Heart left ventricle (tissue), 13 donors: Measurements from ENCODE around the gene CPLANE2.

Source experiments
- POLR2A ChIP-seq, 2 donors: fragments of 450-650 bp; IDR thresholded peaks; one replicate each; pipeline ENCODE4 v1.6.1; 2017; ENCODE audit warnings: antibody characterized with exemption in 2 of 2, mild to moderate bottlenecking in 2 of 2, moderate library complexity in 2 of 2
- TF ChIP-seq, protein P1 (sequence below), 12 donors: fragments of 200-600 bp; sonication (generic) in 4 of 12; IDR thresholded peaks; one replicate each; pipeline versions ENCODE4 v1.5.0 to v1.8.0; 2018 to 2022; ENCODE audit warnings: antibody characterized with exemption in 12 of 12, mild to moderate bottlenecking in 5 of 12
- donor health status: ischemic (EF 13 %, LVEDD 7.1; RV severe dilation, severe dysfunction).
- donor health status: DM: no; HTN: yes; CAD: no.
- donor health status: DM: no; HTN: no; CAD: no.
- donor health status: ischemic (EF 25% LVEDD 6.9; RV normal size, moderate dysfunction).
- donor health status: ischemic (EF 25% LVEDD 5.7; RV mildly dilated, moderate dysfunction).
- donor health status: ischemic (EF 35%, LVEDD 5.7; RV mildly dilated, moderate dysfunction).
- donor health status: nonischemic (EF 11% LVEDD 7.7; RV severe dilation, severe dysfunction).
- donor health status: DM: yes; HTN: yes; CAD: no.
- donor health status: PGD.
- donor health status: ischemic (EF 29% LVEDD 5.4; RV normal size, mild dysfunction).
- donor health status: nonischemic (EF 23%, LVEDD 6.1; RV moderate dilation, normal function).

GRCh38 chr1:16217061-16217785 is 19.8 kb downstream of the CPLANE2 start:
- TF ChIP-seq, protein P1, sequence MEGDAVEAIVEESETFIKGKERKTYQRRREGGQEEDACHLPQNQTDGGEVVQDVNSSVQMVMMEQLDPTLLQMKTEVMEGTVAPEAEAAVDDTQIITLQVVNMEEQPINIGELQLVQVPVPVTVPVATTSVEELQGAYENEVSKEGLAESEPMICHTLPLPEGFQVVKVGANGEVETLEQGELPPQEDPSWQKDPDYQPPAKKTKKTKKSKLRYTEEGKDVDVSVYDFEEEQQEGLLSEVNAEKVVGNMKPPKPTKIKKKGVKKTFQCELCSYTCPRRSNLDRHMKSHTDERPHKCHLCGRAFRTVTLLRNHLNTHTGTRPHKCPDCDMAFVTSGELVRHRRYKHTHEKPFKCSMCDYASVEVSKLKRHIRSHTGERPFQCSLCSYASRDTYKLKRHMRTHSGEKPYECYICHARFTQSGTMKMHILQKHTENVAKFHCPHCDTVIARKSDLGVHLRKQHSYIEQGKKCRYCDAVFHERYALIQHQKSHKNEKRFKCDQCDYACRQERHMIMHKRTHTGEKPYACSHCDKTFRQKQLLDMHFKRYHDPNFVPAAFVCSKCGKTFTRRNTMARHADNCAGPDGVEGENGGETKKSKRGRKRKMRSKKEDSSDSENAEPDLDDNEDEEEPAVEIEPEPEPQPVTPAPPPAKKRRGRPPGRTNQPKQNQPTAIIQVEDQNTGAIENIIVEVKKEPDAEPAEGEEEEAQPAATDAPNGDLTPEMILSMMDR (IDR thresholded peaks at IDR 0.05) = no peak
- peak in 1 of 2 donors; percentile 38 for TF ChIP-seq POLR2A (IDR thresholded peaks at IDR 0.05)
